ENCODE measurements around the gene PNPLA1.

PNPLA1 gene

GRCh38 chr6:36285187-36285671 is 15.4 kb downstream of the PNPLA1 start:
- no peak for DNase-seq (ENCODE audit: low read depth)

GRCh38 chr6:36285797-36286196 is 15.9 kb downstream of the PNPLA1 start:
- DNase-seq (ENCODE audit: low read depth): no peak

- no peak for DNase-seq (ENCODE audit: low read depth)
Measured at GRCh38 chr6:36286858-36287257, 17.0 kb downstream of the PNPLA1 start.

GRCh38 chr6:36289281-36289878 is 19.5 kb downstream of the PNPLA1 start:
- no peak for DNase-seq (ENCODE audit: low read depth)

- no peak for DNase-seq (ENCODE audit: low read depth)
Measured at GRCh38 chr6:36290668-36291620, 21.1 kb downstream of the PNPLA1 start.

GRCh38 chr6:36292170-36292569 is 22.3 kb downstream of the PNPLA1 start:
- no peak for DNase-seq (ENCODE audit: low read depth)

- no peak for DNase-seq (ENCODE audit: low read depth)
Measured at GRCh38 chr6:36296240-36296639, 26.4 kb downstream of the PNPLA1 start.

GRCh38 chr6:36297051-36297450 is 27.2 kb downstream of the PNPLA1 start:
- DNase-seq (ENCODE audit: low read depth): no peak

- DNase-seq (ENCODE audit: low read depth): no peak
Measured at GRCh38 chr6:36297511-36297910, 27.7 kb downstream of the PNPLA1 start.

GRCh38 chr6:36298027-36298426 is 28.2 kb downstream of the PNPLA1 start:
- DNase-seq (ENCODE audit: low read depth): no peak

GRCh38 chr6:36301085-36301658 is 31.3 kb downstream of the PNPLA1 start:
- DNase-seq (ENCODE audit: low read depth): no peak

GRCh38 chr6:36301781-36302180 is 31.9 kb downstream of the PNPLA1 start:
- no peak for DNase-seq (ENCODE audit: low read depth)

GRCh38 chr6:36302227-36302976 is 32.5 kb downstream of the PNPLA1 start:
- peak; percentile 72 for DNase-seq (ENCODE audit: low read depth)

GRCh38 chr6:36305885-36306284 is 36.0 kb downstream of the PNPLA1 start:
- no peak for DNase-seq (ENCODE audit: low read depth)

GRCh38 chr6:36306375-36306774 is 36.5 kb downstream of the PNPLA1 start:
- DNase-seq (ENCODE audit: low read depth): no peak

GRCh38 chr6:36308514-36308913 is 38.7 kb downstream of the PNPLA1 start:
- no peak for DNase-seq (ENCODE audit: low read depth)

GRCh38 chr6:36309203-36309602 is 39.3 kb downstream of the PNPLA1 start:
- DNase-seq (ENCODE audit: low read depth): no peak

- no peak for DNase-seq (ENCODE audit: low read depth)
Measured at GRCh38 chr6:36309900-36310299, 40.0 kb downstream of the PNPLA1 start.

- no peak for DNase-seq (ENCODE audit: low read depth)
Measured at GRCh38 chr6:36312854-36313648, 43.2 kb downstream of the PNPLA1 start.

GRCh38 chr6:36313649-36313936 is 43.7 kb downstream of the PNPLA1 start:
- no peak for DNase-seq (ENCODE audit: low read depth)

- DNase-seq (ENCODE audit: low read depth): no peak
Measured at GRCh38 chr6:36314221-36315014, 44.6 kb downstream of the PNPLA1 start.
